ENCODE results near the gene IL16.

- TF ChIP-seq EZH2phosphoT487 (IDR thresholded peaks at IDR 0.05; ENCODE audit: insufficient read depth, low read depth) (no peak), EZH2 (IDR thresholded peaks at IDR 0.05; ENCODE audit: insufficient read depth, poor library complexity, severe bottlenecking) (no peak)
Measured at GRCh38 chr15:81330366-81331090, 133.8 kb downstream of the IL16 start.
